Measurements from ENCODE around the gene FERMT2.

GRCh38 chr14:52949249-52949648 is 1.6 kb downstream of the FERMT2 start:
- TF ChIP-seq ZBTB7A (IDR thresholded peaks at IDR 0.05; ENCODE audit: low read depth) (no peak), EP300 (IDR thresholded peaks at IDR 0.05; ENCODE audit: borderline replicate concordance) (no peak), TCF12 (IDR thresholded peaks at IDR 0.05; ENCODE audit: low read depth) (no peak), CEBPB (IDR thresholded peaks at IDR 0.05) (no peak), TEAD4 (IDR thresholded peaks at IDR 0.05) (no peak), EGR1 (IDR thresholded peaks at IDR 0.05) (no peak), USF1 (IDR thresholded peaks at IDR 0.05) (no peak), MAX (IDR thresholded peaks at IDR 0.05) (no peak), YY1 (IDR thresholded peaks at IDR 0.05; ENCODE audit: low read depth) (no peak)
